ENCODE measurements around the gene LRP1B.

LRP1B gene

DNA sequence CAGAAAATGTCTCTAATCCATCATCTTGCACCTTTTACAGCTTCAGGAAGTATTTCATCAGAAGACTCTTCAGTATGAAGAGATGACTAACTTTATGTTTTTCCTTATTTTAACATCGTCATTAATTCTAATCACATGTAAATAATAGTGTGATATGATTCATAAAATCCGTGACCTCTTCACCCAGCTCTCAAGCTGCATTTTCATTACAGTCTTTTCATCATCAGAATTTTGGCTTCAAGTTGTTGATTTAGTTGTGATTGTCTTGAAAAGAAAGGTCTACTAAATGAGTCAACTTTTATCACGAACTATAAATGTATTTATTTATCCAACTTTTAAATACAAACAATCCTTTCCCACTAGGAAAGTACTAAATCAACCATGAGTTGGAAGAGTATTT, 410.3 kb downstream of the LRP1B start:
- no peak for TF ChIP-seq CTCF (conservative IDR thresholded peaks at IDR 0.05)
- H3K27ac ChIP-seq, result no peak overlapping the region

DNA sequence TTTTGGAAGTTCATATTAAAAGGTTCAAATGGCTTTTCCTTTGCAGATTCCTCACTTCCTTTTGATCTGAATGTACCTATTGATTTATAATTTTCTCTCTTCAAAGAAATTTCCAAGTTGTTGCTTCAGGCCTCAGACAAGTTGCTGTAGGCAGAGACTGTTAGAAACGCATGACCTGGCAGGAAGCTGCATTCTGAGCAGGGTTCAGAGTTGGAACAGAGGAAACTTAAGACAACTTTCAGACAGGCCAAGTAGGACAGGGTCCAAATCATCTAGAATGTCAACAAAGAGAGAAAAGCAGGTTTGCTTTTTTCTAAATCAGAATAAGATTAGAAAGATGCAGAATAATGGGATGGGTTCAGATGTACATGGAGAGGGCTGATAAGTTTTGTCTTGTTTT, 416.3 kb downstream of the LRP1B start:
- no peak overlapping the region for H3K27ac ChIP-seq
- TF ChIP-seq CTCF (conservative IDR thresholded peaks at IDR 0.05), result no peak

- no peak for TF ChIP-seq CTCF (conservative IDR thresholded peaks at IDR 0.05)
- H3K27ac ChIP-seq, result no peak overlapping the region
Observed at GRCh38 chr2:141711627-141712026, 419.2 kb downstream of the LRP1B start.

- TF ChIP-seq CTCF (conservative IDR thresholded peaks at IDR 0.05), result no peak
- H3K27ac ChIP-seq, result no peak overlapping the region
Observed at GRCh38 chr2:141710589-141711239, 420.1 kb downstream of the LRP1B start.

DNA sequence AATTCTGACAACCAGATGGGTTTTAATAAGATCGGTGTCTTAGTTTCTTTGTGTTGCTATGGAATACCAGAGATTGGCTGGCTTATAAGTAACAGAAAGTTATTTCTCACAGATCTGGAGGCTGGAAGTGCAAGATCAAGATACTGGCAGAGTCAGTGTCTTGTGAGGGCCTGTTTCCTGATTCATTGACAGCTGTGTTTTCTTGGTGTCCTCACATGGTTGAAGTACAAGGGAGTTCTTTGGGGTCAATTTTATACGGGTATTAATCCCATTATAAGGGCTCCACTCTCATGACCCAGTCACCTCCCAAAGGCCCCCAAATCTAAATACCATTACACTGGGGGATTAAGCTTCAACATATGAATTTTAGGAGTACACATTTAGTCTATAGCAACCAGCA, 421.1 kb downstream of the LRP1B start:
- H3K27ac ChIP-seq, result no peak overlapping the region
- no peak for TF ChIP-seq CTCF (conservative IDR thresholded peaks at IDR 0.05)

DNA sequence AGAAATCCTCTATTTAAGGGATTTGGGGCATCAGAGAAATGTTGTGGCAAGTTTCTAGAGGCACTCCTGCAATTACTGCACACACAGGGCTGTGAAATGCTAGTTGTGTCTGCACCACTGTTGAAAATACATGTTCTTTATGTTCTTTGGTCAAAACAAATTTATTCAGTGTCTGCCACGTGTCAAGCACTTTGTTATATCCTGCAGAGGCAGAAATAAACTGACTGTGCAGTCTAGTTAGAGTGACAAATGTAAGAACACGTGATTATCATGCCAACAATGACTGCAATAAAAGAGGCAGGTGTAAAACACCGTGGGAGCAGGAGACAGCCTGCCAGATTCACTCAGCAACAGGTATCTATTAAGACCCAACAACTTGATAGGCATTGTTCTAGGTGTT, 423.3 kb downstream of the LRP1B start:
- TF ChIP-seq CTCF (conservative IDR thresholded peaks at IDR 0.05), result no peak
- 0 out of 2 replicates have a peak overlapping the region, but pooled peaks have one; percentile 7 for H3K27ac ChIP-seq

DNA sequence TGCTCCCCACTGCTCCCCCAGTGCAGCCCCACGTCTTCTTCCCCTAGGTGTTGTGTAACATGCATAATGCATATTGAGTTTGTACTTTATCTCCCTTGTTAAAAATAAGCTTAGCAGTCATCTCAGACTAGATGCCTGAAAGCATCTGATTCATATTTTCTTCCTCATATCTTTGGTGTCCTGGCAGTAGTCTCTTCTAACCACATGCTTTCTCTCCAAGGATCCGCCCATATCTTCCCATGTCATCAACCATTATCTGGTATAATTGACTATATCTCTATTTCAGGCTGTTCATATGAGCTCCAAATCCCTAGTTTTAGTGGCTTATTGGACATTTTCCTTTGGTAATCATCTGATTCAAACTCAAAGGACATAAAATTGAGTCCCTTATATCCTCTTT, 426.3 kb downstream of the LRP1B start:
- H3K27ac ChIP-seq, result no peak overlapping the region
- TF ChIP-seq CTCF (conservative IDR thresholded peaks at IDR 0.05), result no peak
